GM12878 (cell line): ENCODE data around the gene STK32B. TPM values are rescaled to one million over a fixed set of nuclear protein-coding genes. Genes with fewer than 3 reads are reported as not detected.

Source experiments
- ATAC-seq: fragments of 200-7000 bp; cut with Tn5 transposase; 3 replicates; pipeline ENCODE4 v1.9.1; 2020; ENCODE audit warnings: mild to moderate bottlenecking, moderate library complexity
- BruUV-seq: library from RNA; stranded (reverse); fragments of 400-500 nt; replicated peaks from 2 replicates; lab custom pipeline; 2021; lab: Mats Ljungman, UMichigan
- CTCF ChIA-PET: fragments of 300-600 bp; sonication (Branson Sonifier 250); formaldehyde crosslinking; extraction: SDS; loops from one replicate; lab custom pipeline; 2021; ENCODE audit warnings: inconsistent platforms; lab: Yijun Ruan, JAX
- POLR2A ChIA-PET: fragments of 350-600 bp; formaldehyde crosslinking; extraction: SDS; loops from one replicate; lab custom pipeline; 2021; ENCODE audit warnings: inconsistent platforms; lab: Charles Lee
- RAD21 ChIA-PET: fragments of 300-600 bp; sonication (Branson Sonifier 250); formaldehyde crosslinking; loops from one replicate; lab custom pipeline; 2023; ENCODE audit warnings: antibody characterized with exemption; ENCODE audit not compliant: unreplicated experiment; lab: Charles Lee
- SMC1A ChIA-PET: fragments of 300-600 bp; sonication (Branson Sonifier 250); formaldehyde crosslinking; loops from one replicate; lab custom pipeline; 2023; ENCODE audit not compliant: unreplicated experiment, uncharacterized antibody; lab: Charles Lee
- DNase-seq: peaks from one replicate; pipeline ENCODE4 v3.0.0-alpha.2; 2011; ENCODE audit warnings: low read depth, low spot score
- FAIRE-seq: peaks from 3 replicates; lab custom pipeline; 2011; peaks lifted over from hg19 to GRCh38; lab: Jason Lieb, UNC
- H2AFZ ChIP-seq: 2 replicates; pipeline ENCODE4 v1.6.0; 2011; ENCODE audit warnings: low read depth, low read length, control low read depth; ENCODE audit not compliant: control insufficient read depth
- H3K27ac ChIP-seq: 2 replicates; pipeline ENCODE4 v1.5.1; 2011; ENCODE audit warnings: control low read depth; ENCODE audit not compliant: control insufficient read depth, insufficient read depth
- H3K27me3 ChIP-seq, 2 experiments: replicated peaks in 1 of 2; 2 replicates each; pipeline versions ENCODE4 v1.6.0 to v1.6.1; 2011; ENCODE audit warnings: low read length in 1 of 2; ENCODE audit not compliant: control insufficient read depth in 2 of 2, insufficient read depth in 2 of 2
- H3K36me3 ChIP-seq, 2 experiments: 2 replicates each; pipeline ENCODE4 v1.5.1; 2011; ENCODE audit warnings: low read length in 1 of 2; ENCODE audit not compliant: control insufficient read depth in 2 of 2, insufficient read depth in 2 of 2
- H3K4me1 ChIP-seq: 2 replicates; pipeline ENCODE4 v1.6.1; 2011; ENCODE audit warnings: mild to moderate bottlenecking, low read length, moderate library complexity, mixed read lengths; ENCODE audit not compliant: control insufficient read depth, insufficient read depth
- H3K4me2 ChIP-seq: 2 replicates; pipeline ENCODE4 v1.6.0; 2011; ENCODE audit warnings: control low read depth; ENCODE audit not compliant: control insufficient read depth, insufficient read depth
- H3K4me3 ChIP-seq: fragments of 200-600 bp; sonication (generic); 2 replicates; pipeline ENCODE4 v1.5.1; 2016
- H3K79me2 ChIP-seq: 2 replicates; pipeline ENCODE4 v1.6.0; 2011; ENCODE audit warnings: low read length; ENCODE audit not compliant: control insufficient read depth, insufficient read depth
- H3K9ac ChIP-seq: 2 replicates; pipeline ENCODE4 v1.8.0; 2011; ENCODE audit warnings: low read length, control low read depth, mixed read lengths; ENCODE audit not compliant: control insufficient read depth, insufficient read depth
- H3K9me3 ChIP-seq: replicated peaks from 3 replicates; pipeline ENCODE4 v1.5.1; 2011; ENCODE audit warnings: mild to moderate bottlenecking, low read length; ENCODE audit not compliant: control insufficient read depth, insufficient read depth
- H4K20me1 ChIP-seq: 2 replicates; pipeline ENCODE4 v1.6.0; 2011; ENCODE audit not compliant: control insufficient read depth, insufficient read depth
- CEBPB ChIP-seq, 2 experiments: fragments of 150-350 bp in 1 of 2; IDR thresholded peaks; 2 replicates each; pipeline ENCODE4 v1.6.1; 2012 to 2014; ENCODE audit warnings: low read depth in 2 of 2, low read length in 2 of 2, borderline replicate concordance in 1 of 2, inconsistent platforms in 1 of 2
- CHD2 ChIP-seq: IDR thresholded peaks from 2 replicates; pipeline ENCODE4 v1.6.1; 2011; ENCODE audit warnings: low read depth, low read length, improper control_type of control experiment, borderline replicate concordance
- DPF2 ChIP-seq: fragments of 450-650 bp; IDR thresholded peaks from 2 replicates; pipeline ENCODE4 v1.6.1; 2017; ENCODE audit warnings: mild to moderate bottlenecking
- ETV6 ChIP-seq, 2 experiments: fragments of 450-650 bp in 1 of 2; IDR thresholded peaks in 1 of 2; conservative IDR thresholded peaks in 1 of 2; 2 replicates each; pipeline ENCODE4 v1.6.1; 2014; ENCODE audit warnings: antibody characterized with exemption in 1 of 2, borderline replicate concordance in 1 of 2, low read depth in 1 of 2, mild to moderate bottlenecking in 1 of 2, moderate library complexity in 1 of 2
- FOS ChIP-seq: IDR thresholded peaks from 3 replicates; pipeline ENCODE4 v1.6.1; 2011; ENCODE audit warnings: borderline replicate concordance; ENCODE audit not compliant: insufficient read length; ENCODE audit errors: extremely low read depth
- GATAD2B ChIP-seq: fragments of 450-650 bp; conservative IDR thresholded peaks from 2 replicates; pipeline ENCODE4 v1.6.1; 2017; ENCODE audit warnings: low read depth, mild to moderate bottlenecking, moderate library complexity
- IKZF1 ChIP-seq: fragments of 450-650 bp; conservative IDR thresholded peaks from 2 replicates; pipeline ENCODE4 v1.6.1; 2017; ENCODE audit warnings: antibody characterized with exemption, mild to moderate bottlenecking
- IRF3 ChIP-seq: fragments of 450-650 bp; IDR thresholded peaks from 2 replicates; pipeline ENCODE4 v1.6.1; 2014; ENCODE audit warnings: mild to moderate bottlenecking
- MAX ChIP-seq: IDR thresholded peaks from 2 replicates; pipeline ENCODE4 v1.6.1; 2012; ENCODE audit warnings: low read depth, low read length, improper control_type of control experiment
- POLR2A ChIP-seq: IDR thresholded peaks from 2 replicates; pipeline ENCODE4 v1.6.1; 2011; ENCODE audit warnings: low read depth, mild to moderate bottlenecking, low read length
- SPI1 ChIP-seq: IDR thresholded peaks from 2 replicates; pipeline ENCODE4 v1.6.1; 2011; ENCODE audit warnings: low read depth, mild to moderate bottlenecking, low read length, moderate library complexity, borderline replicate concordance; ENCODE audit not compliant: insufficient read depth
- SUZ12 ChIP-seq: fragments of 200-600 bp; sonication (generic); IDR thresholded peaks from one replicate; pipeline ENCODE4 v1.6.1; 2018; ENCODE audit warnings: antibody characterized with exemption, mild to moderate bottlenecking; ENCODE audit not compliant: unreplicated experiment
- TAF1 ChIP-seq: IDR thresholded peaks from 2 replicates; pipeline ENCODE4 v1.6.1; 2011; ENCODE audit warnings: mild to moderate bottlenecking, low read depth, low read length, borderline replicate concordance
- USF2 ChIP-seq: IDR thresholded peaks from 2 replicates; pipeline ENCODE4 v1.6.1; 2011; ENCODE audit warnings: low read depth, low read length, improper control_type of control experiment, borderline replicate concordance
- WGBS: methylation state at CpG from one replicate; pipeline ENCODE4 v1.1.6; 2016; ENCODE audit warnings: low lambda C conversion rate; ENCODE audit not compliant: insufficient replicate concordance, insufficient coverage; ENCODE audit errors: missing lambda C conversion rate; 5-methylcytosine and 5-hydroxymethylcytosine counted together
- in situ Hi-C: fragments of 300-500 bp; cut with MboI; formaldehyde crosslinking; loops from 9 replicates; pipeline ENCODE4 v1.14.3; 2018; ENCODE audit warnings: mixed read lengths
- intact Hi-C: fragments of 100-400 bp; cut with micrococcal nuclease; formaldehyde crosslinking; loops from one replicate; pipeline ENCODE4 v1.14.2; 2022; ENCODE audit not compliant: unreplicated experiment
- polyA plus RNA-seq, 11 experiments: library from polyadenylated mRNA; depleted of rRNA in 4 of 11; unstranded in 6 of 11; stranded (reverse) in 5 of 11; fragments of >200 nt; fragmentation: Nextera tagmentation in 4 of 11; fragmentation: Illumina TruSeq in 1 of 11; extraction: Ambion mirVana in 4 of 11; extraction: Trizol in 1 of 11; gene quantifications; 1 replicate in 1 of 11; 2 replicates in 10 of 11; pipeline versions ENCODE4 v1.2.1 to v1.2.3, GENCODE V29; 2011 to 2016; ENCODE audit warnings: inconsistent platforms in 2 of 11, missing spikeins in 2 of 11, low read depth in 1 of 11
- total RNA-seq, 4 experiments: library from RNA; depleted of rRNA in 3 of 4; stranded (reverse); fragments of >200 nt in 3 of 4; fragmentation: Illumina TruSeq in 1 of 4; extraction: Trizol in 1 of 4; gene quantifications; 2 replicates each; pipeline versions ENCODE4 v1.2.1 to v1.2.3, GENCODE V29; 2013 to 2021

Gene STK32B
- total and polyA plus RNA-seq, 10 of the 15 experiments (the other 5 are each of a cell fraction or from before 2014, with no cell fraction given): 0.04 to 0.12 (median 0.08) TPM; not detected in 7

- H4K20me1 ChIP-seq: no peaks in the 10 kb centered on the region
- no peak overlapping the region for H3K9ac ChIP-seq
- H3K4me3 ChIP-seq: no peak overlapping the region
- no peak for TF ChIP-seq USF2
- no peak for TF ChIP-seq CHD2
- no peak for TF ChIP-seq FOS
- TF ChIP-seq SPI1: no peak
- no peak for TF ChIP-seq CEBPB (IDR thresholded peaks at IDR 0.05; ENCODE audit: borderline replicate concordance in 1 of 2, low read depth in 2 of 2, low read length in 2 of 2)
- no peak for TF ChIP-seq SUZ12
- no peak for TF ChIP-seq MAX
- no peak for TF ChIP-seq POLR2A
- no peak for TF ChIP-seq TAF1
- no peak for TF ChIP-seq DPF2
- no peak for TF ChIP-seq IKZF1
- TF ChIP-seq ETV6 (conservative IDR thresholded peaks at IDR 0.05 in 1 of 2, IDR thresholded peaks at IDR 0.05 in 1 of 2; ENCODE audit: borderline replicate concordance in 1 of 2, low read depth in 1 of 2): no peak
- no peak for TF ChIP-seq GATAD2B
- no peak for TF ChIP-seq IRF3
- TF ChIP-seq, all 136 proteins: peak for 0
- SMC1A ChIA-PET: no interaction called here
- WGBS: 34% methylated on average over 2 of the region's 2 CpGs
- RAD21 ChIA-PET: no interaction called here
- H3K4me2 ChIP-seq: no peak overlapping the region
- BruUV-seq: no TSS peak
- ATAC-seq (no peak), FAIRE-seq (no peak), DNase-seq (no peak)
- H3K9me3 ChIP-seq: no peaks in the 10 kb centered on the region
- no peaks in the 10 kb centered on the region for H3K79me2 ChIP-seq
- no peaks in the 10 kb centered on the region for H3K27me3 ChIP-seq
- no peaks in the 10 kb centered on the region for H3K36me3 ChIP-seq
- CTCF ChIA-PET: no interaction called here
- H3K27ac ChIP-seq: no peak overlapping the region
- POLR2A ChIA-PET: no interaction called here
- no peak overlapping the region for H2AFZ ChIP-seq
- in situ Hi-C loops (no loop called here), intact Hi-C loops (loop anchor here (10.0 kb wide), 1 partner anchor 150 kb away; no protein-coding TSS in a partner anchor)
- H3K4me1 ChIP-seq: no peaks in the 10 kb centered on the region
Measured at GRCh38 chr4:5144384-5144783, 93.1 kb downstream of the STK32B start.
